ENCODE data around the gene TMEM91. TPM values are rescaled to one million over a fixed set of nuclear protein-coding genes. Genes with fewer than 3 reads are reported as not detected.

The TMEM91 gene
- total and polyA plus RNA-seq, 2 experiments from 2014 or later: 9.3 to 10.6 TPM

GRCh38 chr19:41357746-41358145, 18.6 kb upstream of the TMEM91 start:
- Mint-ChIP-seq H3K27ac (no peak overlapping the region), H3K27me3 (ENCODE audit: insufficient read depth, low read depth, poor library complexity) (peaks cover 34% of the 10 kb centered on the region), H3K4me1 (peaks cover 7% of the 10 kb centered on the region), H3K9me3 (no peaks in the 10 kb centered on the region; the same call in 2 of the 3 replicates), H3K36me3 (ENCODE audit: low read depth) (no peaks in the 10 kb centered on the region; the same call in 2 of the 3 replicates), H3K4me3 (no peak overlapping the region)
- Histone ChIP-seq H3K27me3 (ENCODE audit: insufficient read depth) (peaks cover 8% of the 10 kb centered on the region), H3K27ac (ENCODE audit: low read depth) (no peak overlapping the region), H3K4me1 (ENCODE audit: insufficient read depth) (no peaks in the 10 kb centered on the region), H2AFZ (no peak overlapping the region), H3K4me3 (no peak overlapping the region), H3K36me3 (ENCODE audit: insufficient read depth) (no peaks in the 10 kb centered on the region), H3F3A (replicated peaks; ENCODE audit: low read depth) (0 out of 2 replicates have a peak, but pooled peaks cover 4% of the 10 kb centered on the region), H3K4me2 (no peak overlapping the region), H3K79me2 (replicated peaks; ENCODE audit: insufficient read depth) (no peaks in the 10 kb centered on the region), H3K9me2 (ENCODE audit: insufficient read depth) (no peaks in the 10 kb centered on the region), H4K20me1 (replicated peaks; ENCODE audit: insufficient read depth) (no peaks in the 10 kb centered on the region)
- TF ChIP-seq CTCF (conservative IDR thresholded peaks at IDR 0.05; ENCODE audit: low read depth in 2 of 2): no peak
- TF ChIP-seq CREB1 (CRISPR knock-in tag; IDR thresholded peaks at IDR 0.05; ENCODE audit: low read depth): no peak
- TF ChIP-seq POLR2AphosphoS5 (IDR thresholded peaks at IDR 0.05; ENCODE audit: low read depth): no peak
- TF ChIP-seq NANOG (IDR thresholded peaks at IDR 0.05; ENCODE audit: borderline replicate concordance): no peak
- no peak for TF ChIP-seq EZH2phosphoT487 (IDR thresholded peaks at IDR 0.05; ENCODE audit: unreplicated experiment)
- DNase-seq (ENCODE audit: low spot score) (no peak), ATAC-seq (no peak)

- Histone ChIP-seq H3K79me2 (replicated peaks; ENCODE audit: insufficient read depth) (no peaks in the 10 kb centered on the region), H3K4me2 (no peak overlapping the region), H3K9me2 (ENCODE audit: insufficient read depth) (no peaks in the 10 kb centered on the region), H3K4me3 (no peak overlapping the region), H2AFZ (no peak overlapping the region), H3K27me3 (ENCODE audit: insufficient read depth) (no peaks in the 10 kb centered on the region), H3K36me3 (ENCODE audit: insufficient read depth) (no peaks in the 10 kb centered on the region), H4K20me1 (replicated peaks; ENCODE audit: insufficient read depth) (no peaks in the 10 kb centered on the region), H3K27ac (ENCODE audit: low read depth) (no peak overlapping the region), H3K4me1 (ENCODE audit: insufficient read depth) (no peaks in the 10 kb centered on the region), H3F3A (replicated peaks; ENCODE audit: low read depth) (0 out of 2 replicates have a peak, but pooled peaks cover 4% of the 10 kb centered on the region)
- Mint-ChIP-seq H3K27me3 (ENCODE audit: insufficient read depth, low read depth, poor library complexity) (peaks cover 26% of the 10 kb centered on the region), H3K36me3 (ENCODE audit: low read depth) (no peaks in the 10 kb centered on the region; the same call in 2 of the 3 replicates), H3K27ac (no peak overlapping the region), H3K9me3 (no peaks in the 10 kb centered on the region; the same call in 2 of the 3 replicates), H3K4me3 (no peak overlapping the region), H3K4me1 (peaks cover 4% of the 10 kb centered on the region; the same call in 2 of the 3 replicates)
- ATAC-seq (no peak), DNase-seq (ENCODE audit: low spot score) (no peak)
- no peak for TF ChIP-seq NANOG (IDR thresholded peaks at IDR 0.05; ENCODE audit: borderline replicate concordance)
- no peak for TF ChIP-seq POLR2AphosphoS5 (IDR thresholded peaks at IDR 0.05; ENCODE audit: low read depth)
- TF ChIP-seq JUNB (IDR thresholded peaks at IDR 0.05; ENCODE audit: unreplicated experiment): no peak
- TF ChIP-seq EZH2phosphoT487 (IDR thresholded peaks at IDR 0.05; ENCODE audit: unreplicated experiment): no peak
- TF ChIP-seq ZNF462 (CRISPR knock-in tag; IDR thresholded peaks at IDR 0.05): no peak
- no peak for TF ChIP-seq STAT1 (IDR thresholded peaks at IDR 0.05; ENCODE audit: unreplicated experiment)
- no peak for TF ChIP-seq ZNF331 (CRISPR knock-in tag; IDR thresholded peaks at IDR 0.05; ENCODE audit: low read depth)
- no peak for TF ChIP-seq ETS1 (IDR thresholded peaks at IDR 0.05)
- no peak for TF ChIP-seq CREB1 (CRISPR knock-in tag; IDR thresholded peaks at IDR 0.05; ENCODE audit: low read depth)
These were observed 16.6 kb upstream of the TMEM91 start for GRCh38 chr19:41359741-41360140.

Data from GM23338 (cell line).